GM19035 (cell line): ENCODE results near the gene AGBL4.
"Not testable (repeated sequence)": the region's sequence is repeated elsewhere in the genome, so short reads cannot be mapped to it uniquely, and the experiment has no call there.

Experiments
- ATAC-seq: cut with Tn5 transposase; IDR thresholded peaks from one replicate; pipeline ENCODE4 v1.9.1; 2021; ENCODE audit not compliant: unreplicated experiment

The AGBL4 gene

DNA sequence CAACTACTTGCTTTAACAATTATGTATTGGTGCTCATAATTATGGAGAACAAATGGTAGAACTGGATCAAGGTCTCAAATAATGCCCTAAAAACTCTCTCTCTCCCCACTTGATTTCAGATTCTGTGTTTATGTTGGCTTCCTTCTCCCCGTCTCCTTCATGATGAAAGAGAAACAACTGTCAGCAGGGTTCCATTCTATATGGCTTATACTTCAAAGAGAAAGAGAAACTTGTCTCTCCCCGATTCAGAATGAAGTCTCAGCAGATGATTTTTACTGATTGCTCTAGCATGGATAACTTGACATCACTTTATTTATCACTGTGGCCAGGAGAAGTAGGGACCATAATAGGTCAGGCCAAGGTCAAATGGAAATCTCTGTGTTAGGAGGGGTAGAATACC lies 575.6 kb downstream of the AGBL4 start:
- no peak for ATAC-seq

DNA sequence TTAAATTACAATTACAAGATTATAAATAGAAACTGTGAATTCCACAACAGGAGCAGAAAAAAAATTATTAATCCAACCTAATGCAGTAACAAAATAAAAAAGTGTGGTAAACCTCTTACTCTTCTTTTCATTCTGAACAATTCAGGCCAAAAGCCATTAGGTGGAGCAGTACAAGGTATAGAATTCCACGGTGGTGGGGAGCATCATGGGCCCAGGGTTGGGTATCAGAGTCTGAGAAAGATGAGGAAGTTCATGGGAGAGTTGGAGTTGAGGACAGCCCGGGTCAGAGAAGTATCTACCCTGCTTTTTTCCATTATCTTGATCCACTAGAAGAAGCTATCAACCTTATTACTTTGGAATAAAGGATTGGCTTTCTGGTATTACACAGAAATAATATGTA lies 586.9 kb downstream of the AGBL4 start:
- no peak for ATAC-seq

DNA sequence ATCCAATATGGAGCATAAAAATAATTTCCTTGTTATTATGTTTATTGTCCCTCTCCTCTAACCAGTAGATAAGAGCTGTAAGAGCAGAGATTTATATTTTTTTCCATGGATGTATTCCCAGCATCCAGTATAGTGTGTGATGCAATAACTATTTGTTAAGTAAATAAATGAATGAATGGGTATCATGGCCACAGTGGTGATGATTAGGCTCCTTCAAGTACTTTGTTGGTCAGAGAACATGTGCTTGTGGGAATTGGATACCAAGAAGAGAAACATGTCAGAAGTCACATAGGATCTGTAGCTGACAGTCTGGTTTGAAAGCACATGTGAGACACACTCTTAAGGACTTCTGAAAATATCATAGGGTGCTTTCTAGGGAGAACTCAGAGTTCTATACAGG lies 588.5 kb downstream of the AGBL4 start:
- no peak for ATAC-seq

DNA sequence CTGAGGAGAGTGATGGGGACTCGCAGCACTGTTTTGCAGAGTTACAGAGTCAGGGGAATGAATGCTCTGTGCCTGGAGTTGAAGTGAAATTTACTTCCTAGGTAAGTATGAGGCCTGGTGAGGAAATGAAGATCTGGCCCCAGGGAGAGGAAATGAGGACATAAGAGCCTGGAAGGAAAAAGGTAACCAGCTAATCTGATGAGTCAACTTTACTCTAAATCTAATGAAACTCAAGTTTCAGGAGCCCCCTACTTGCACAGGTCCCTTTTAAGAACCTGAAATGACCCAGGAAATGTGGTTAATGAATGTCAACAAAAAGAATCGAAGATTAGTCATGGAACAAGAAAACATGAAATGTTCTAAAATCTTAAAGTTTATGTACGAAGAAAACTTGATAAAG lies 599.0 kb downstream of the AGBL4 start:
- ATAC-seq: no peak

DNA sequence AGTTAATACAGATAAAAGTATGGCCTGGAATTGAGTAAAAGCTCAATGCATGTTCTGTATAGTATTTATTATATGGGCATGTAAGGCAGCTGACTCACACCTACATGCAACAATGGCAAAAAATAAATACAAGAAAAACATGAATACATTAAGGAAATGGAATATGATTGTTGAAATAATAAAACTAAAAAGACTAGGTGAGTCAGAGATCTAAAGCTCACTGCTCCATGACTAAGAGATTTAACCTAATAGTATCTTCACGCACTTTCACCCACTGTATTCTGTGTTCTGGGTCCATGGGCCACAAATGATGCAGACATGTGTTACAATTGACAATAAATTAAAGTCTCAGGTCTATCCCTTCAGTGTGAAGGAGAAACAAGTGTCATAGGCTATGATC lies 607.0 kb downstream of the AGBL4 start:
- ATAC-seq: no peak

DNA sequence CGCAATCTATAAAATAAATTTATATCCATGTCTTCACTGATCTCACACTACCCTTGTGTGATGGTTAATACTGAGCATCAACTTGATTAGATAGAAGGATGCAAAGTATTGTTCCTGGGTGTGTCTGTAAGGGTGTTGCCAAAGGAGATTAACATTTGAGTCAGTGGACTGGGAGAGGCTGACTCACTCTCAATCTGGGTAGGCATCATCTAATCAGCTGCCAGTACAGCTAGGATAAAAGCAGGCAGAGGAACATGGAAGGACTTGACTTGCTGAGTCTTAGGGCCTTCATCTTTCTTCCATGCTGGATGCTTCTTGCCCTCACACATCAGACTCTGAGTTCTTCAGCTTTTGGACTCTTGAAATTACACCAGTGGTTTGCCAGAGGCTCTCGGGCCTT lies 615.4 kb downstream of the AGBL4 start:
- no peak for ATAC-seq

DNA sequence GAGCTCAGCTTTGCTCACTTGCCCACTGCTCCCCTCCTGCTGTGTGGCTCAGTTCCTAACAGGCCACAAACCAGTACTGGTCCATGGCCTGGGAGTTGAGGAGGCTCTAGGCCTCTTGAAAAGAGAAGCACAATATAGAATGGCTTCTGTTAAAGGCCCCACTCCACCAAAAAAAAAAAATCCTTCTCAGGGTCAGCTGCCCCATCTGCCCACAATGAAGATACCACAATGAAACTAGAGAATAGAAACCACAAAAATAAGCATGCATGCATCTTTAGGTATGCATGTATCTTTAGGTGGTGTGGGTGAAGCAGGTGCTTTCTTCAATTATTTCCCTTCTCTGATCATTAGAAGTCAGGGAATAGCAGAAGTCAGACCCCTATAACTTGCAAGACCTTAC lies 626.7 kb downstream of the AGBL4 start:
- no peak for ATAC-seq

DNA sequence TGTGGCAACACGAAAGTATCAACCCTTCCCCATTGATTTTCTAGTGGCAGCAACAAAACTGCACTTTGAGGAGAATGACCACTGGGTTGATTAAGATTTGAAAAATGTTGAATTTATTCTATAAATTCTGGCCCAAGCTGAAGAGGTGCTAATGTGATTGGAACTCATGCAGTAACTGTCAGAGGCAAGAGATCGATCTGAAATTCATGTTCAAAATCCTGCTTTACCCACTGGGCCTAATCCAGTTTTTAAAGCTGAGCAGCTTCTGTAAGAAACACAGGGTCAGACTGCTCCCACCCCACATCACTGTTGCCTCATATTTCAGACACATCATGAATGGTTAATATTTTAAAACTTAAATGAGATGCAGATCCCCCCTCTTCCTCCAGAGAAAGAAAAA lies 629.6 kb downstream of the AGBL4 start:
- no peak for ATAC-seq

DNA sequence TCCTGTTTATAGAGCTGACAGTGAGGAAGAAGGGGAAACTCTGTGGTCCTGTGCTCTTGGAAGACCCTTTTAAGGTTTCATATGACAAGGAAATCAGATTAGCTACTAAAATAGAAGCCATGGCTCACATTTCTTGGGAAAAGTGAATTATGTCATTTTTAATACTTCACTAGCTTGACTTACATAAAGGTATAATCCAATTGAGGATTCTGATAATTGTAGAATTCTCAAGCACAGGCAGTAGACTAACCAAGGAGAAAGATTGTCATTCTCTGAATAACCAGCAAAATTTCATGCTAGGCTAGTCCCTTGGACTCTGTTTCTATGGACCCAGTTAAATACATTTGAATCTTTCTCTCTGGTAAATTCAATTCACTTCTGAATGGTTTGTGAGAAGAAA lies 634.1 kb downstream of the AGBL4 start:
- ATAC-seq: no peak

DNA sequence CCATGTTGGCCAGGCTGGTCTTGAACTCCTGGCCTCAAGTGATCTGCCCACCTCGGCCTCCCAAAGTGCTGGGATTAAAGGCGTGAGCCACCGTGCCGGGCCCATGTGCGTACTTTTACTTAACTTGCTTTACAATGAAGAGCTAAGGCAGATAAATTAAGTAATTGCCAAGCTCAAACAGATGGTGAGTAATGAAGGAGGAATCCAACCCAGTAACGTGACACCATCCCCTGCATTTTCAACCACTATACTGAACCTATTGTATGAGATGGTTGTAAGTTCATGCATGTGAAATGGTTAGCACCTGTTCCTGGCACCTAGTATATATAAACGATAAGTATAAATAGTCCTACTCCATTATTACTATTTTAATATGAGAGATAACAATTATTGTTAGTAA lies 659.1 kb downstream of the AGBL4 start:
- no peak for ATAC-seq

DNA sequence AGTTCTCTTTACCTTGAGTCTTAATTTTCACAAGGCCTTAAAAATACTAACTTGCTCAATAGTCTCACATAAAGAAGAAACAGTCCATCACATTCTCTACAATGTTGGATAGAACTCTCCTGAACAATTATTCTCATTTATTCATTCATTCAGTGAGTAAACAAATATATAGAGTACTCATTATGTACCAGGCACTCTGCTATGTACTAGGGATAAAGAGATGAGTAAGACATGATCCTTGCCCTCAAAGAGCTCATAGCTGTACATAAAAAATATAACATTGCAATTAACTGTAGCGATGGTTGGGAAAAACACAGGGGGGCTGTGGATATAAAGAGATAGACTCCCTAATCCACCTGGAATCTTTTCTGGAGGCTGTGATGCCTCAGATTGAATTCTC lies 660.1 kb downstream of the AGBL4 start:
- ATAC-seq: no peak

DNA sequence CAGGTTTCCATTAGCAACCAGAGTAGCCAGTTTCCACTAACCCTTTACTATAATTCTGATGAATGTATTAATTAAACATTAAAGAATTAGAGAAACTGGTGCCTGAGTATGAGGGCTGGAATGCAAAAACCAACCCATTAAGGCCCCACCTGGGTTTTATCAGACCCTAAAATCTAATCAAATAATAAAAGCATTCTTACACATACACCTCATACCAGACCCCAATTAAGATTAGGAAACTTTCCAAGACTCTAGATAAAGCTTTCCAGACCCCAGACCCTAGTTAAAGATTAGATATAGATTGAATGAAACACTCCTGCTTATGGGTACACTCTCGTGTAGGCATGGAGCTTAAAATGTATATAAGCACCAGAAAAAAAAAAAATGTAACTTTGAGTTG lies 665.7 kb downstream of the AGBL4 start:
- no peak for ATAC-seq

DNA sequence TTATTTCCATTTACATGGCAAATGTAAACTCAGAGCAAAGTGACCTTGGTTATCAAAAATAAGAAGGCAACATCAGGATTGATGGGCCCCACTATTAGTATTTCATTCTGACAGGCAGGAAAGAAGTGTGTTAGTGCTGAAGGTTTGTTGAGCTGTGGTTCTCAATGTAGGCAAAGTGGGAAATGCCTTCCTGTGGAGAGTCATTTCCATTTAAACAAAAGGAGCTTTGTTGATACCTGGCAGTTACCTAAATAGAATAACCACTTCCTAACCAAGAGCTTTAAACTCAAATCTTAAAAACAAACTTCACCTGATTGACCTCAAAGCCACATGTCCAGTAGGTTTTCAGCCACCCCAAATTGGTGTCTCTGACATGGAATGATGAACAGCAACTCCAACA lies 667.2 kb downstream of the AGBL4 start:
- ATAC-seq: no peak

DNA sequence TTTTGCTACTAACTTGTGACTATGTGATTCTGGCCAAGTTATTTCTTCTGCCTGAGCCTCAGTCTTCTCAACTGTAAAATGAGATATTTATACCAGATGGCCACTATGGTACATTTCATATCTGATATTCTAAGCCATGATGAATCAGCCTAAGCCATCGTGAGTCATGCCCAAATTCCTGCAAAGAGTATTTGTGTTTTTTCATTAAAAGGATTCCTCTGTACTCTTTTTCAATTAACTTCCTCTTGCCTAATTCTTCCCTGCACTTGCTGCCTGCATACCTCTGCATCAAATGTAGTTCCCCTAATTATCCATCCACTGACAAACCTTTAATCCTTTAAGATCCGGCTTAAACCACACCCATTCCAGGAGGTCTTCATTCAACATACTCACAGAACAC lies 672.0 kb downstream of the AGBL4 start:
- ATAC-seq: no peak

DNA sequence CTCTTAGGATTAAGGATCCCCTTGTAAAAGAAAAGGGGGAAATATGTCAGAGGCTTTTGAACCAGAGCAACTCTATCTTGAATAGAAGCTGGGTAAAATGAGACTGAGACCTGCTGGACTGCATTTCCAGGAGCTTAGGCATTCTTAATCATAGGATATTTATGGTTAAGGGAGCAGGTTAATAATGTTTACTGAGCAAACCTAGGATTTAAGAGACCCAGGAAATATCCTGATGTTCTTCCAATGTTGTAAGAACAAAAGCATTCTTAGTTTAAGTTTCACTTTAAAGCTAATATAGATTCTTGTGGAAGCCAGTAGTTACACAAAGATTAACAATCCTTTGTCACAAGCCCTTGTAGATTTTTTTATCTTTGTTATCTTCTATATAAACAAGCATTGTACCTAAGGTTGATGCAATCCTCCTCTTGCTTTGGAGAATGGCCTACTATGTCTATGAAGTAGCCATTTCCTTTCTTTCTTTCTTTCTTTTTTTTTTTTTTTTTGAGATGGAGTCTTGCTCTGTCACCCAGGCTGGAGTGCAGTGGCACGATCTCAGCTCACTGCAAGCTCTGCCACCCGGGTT lies 676.9 kb downstream of the AGBL4 start:
- no peak for ATAC-seq

DNA sequence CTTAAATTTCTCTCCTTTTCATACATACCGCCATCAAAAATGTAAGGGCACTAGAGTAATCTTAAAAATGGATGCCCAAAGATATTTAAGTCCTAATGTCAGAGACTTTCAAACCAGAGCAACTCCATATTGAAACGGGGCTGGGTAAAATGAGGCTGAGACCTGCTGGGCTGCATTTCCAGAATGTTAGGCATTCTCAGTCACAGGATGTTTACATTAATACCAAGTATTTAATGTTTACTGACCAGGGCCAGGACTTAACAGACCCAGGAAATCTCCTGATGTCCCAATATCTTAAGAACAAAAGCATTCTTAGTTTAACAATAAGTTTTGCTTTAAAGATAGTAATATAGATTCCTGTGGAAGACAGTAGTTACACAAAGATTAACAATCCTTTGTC lies 683.2 kb downstream of the AGBL4 start:
- no peak for ATAC-seq

DNA sequence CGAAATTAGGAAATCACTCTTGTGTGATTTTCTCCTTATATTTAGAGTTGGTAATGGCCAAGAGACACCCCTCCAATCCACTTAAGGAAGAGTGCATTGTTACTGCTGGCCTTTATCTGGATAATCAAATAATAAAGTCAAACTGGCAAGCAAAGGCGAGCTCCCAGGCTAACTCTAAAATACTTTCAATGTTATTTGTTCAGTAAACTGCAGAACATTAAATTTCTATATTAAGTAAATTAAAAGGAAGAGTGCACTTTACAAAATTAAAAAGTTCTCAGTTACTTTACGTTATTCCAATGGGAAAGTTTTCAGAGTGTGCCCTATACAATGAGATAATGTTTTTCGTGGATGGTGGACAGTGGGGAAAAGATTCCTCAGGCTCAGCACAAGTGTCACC lies 684.7 kb downstream of the AGBL4 start:
- ATAC-seq: no peak

DNA sequence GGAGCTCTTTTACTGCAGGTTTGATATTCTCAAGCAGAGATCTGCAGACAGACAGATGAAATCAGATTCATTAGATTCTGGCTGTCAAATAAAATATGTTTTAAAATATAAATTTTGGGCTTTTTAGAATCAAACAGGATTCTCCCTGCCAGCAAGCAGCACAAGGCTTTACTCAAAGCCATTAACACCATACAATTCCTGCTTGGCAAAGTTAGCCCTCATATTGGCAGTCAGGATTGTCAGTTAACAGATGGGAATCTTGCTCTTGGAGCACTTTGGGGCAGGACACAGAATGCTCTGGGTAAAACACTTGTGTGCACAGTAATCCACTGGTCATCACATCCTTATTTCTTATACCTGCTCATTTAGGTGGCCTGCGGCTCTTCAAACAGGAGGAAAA lies 686.5 kb downstream of the AGBL4 start:
- ATAC-seq: no peak

DNA sequence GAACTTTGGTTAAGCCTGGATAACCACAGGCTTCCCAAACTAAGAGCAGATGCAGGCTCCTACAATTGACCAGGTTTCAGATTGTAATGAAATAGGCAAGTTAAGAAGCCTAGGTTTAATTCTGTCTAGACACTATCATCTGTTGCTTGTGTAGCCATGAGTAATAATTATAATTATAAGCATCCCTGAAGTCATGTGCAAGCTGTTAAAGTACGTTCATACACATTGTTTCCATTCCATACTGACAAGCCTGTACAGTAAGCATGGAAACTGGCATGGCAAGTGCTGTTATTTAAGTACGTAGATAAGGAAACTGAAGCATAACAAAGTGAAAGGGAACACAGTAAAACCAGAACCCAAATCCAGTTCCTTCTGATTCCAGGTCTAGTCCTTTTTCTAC lies 689.8 kb downstream of the AGBL4 start:
- no peak for ATAC-seq

DNA sequence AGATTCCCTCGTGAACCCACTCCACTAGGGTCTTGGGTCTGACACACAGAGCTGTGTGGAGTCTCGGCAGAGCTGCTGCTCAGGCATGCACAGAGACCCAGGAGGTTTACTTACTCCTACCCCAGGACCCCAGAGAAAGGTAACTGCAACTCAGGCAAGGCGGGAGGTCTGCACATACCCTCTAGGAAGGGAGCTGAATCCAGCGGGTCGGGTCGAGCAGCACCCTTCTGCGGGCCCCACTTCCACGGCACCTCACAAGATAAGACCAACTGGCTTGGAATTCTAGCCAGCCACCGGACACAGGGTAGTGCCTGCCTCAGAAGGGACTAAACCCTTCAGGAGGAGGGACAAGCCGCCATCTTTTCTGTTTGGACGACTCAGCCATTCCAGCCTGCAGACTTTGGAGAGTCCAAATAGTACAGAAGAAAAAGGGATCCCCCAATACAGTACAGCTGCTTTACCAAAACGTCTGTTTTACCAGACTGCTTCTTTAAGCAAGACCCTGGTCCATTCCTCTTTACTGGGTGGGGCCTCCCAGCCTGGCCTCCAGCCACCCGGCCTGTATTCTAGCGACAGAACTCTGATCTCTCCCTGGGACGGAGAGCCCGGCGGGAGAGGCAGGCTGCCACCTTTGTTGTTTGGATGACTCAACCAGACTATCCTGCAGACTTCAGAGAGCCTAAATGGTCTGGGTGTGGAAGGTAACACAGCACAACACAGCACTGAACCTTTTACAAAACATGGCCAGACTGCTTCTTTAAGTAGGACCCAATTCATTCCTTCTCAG lies 692.5 kb downstream of the AGBL4 start:
- ATAC-seq: no peak

DNA sequence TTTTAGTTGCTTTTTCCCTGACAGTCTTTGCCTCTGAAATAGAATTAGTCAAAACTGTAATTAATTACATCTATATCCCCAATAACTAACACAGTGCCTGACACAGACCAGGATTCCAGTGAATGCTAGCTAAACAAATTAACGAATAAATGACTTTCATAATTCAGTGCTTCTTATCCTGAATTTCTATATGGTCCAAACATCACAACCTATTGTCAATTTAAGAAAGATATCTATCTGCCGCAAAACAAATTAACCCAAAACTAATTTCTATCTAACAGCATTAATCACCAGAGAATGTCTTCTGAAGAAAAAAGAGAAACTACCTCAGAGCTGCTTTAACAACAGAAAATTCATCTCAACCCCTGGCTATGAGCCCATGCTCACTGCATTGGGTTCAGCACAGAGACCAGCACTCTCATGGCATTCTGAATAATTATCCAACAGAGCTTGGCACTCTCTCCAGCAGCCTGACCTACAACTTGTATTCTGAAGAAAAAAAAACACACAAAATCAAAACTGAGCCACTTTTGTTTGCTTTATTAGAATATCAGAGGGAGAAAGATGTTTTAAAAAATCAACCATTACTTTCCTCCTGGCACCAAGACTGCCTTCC lies 699.7 kb downstream of the AGBL4 start:
- no peak for ATAC-seq

DNA sequence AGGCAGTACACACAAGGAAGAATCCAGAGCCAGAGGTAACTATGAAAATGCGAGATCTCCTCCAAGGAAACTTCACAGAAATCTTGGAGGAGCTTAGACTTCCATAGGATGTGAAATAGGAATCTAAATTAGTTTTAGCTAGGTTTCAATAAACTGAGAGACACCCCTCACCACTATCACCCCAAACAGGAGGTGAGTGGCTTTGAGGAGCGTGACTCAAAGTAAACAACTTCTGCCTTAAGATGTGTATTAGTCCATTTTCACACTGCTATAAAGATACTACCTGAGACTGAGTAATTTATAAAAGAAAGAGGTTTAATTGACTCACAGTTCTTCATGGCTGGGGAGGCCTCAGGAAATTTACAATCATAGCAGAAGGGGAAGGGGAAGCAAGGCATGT lies 703.3 kb downstream of the AGBL4 start:
- ATAC-seq: not testable (repeated sequence)
